SU-DHL-6 (cell line): Measurements from ENCODE around the gene AGBL4.

ENCODE experiments used
- CTCF ChIP-seq: fragments of 200-600 bp; sonication (generic); IDR thresholded peaks from one replicate; pipeline ENCODE4 v1.5.1; 2017; ENCODE audit warnings: antibody characterized with exemption, mild to moderate bottlenecking, low read length, moderate library complexity; ENCODE audit not compliant: insufficient read depth, poor library complexity, severe bottlenecking
- EZH2phosphoT487 ChIP-seq: fragments of 200-600 bp; sonication (generic), shearing (Covaris generic); conservative IDR thresholded peaks from 2 replicates; pipeline ENCODE4 v1.6.1; 2018; ENCODE audit warnings: mild to moderate bottlenecking, antibody characterized with exemption, low read length, moderate library complexity, mixed read lengths

- TF ChIP-seq CTCF (no peak), EZH2phosphoT487 (no peak)
Measured at GRCh38 chr1:49185450-49185980, 838.2 kb downstream of the AGBL4 start.
